C1 segment of cervical spinal cord (tissue), 14 donors: ENCODE measurements around the gene PFKM.

ENCODE experiments used
- DNase-seq, 14 donors: peaks; one replicate each; lab custom pipeline; 2025; lab: John Stamatoyannopoulos, UW

The PFKM gene

DNA sequence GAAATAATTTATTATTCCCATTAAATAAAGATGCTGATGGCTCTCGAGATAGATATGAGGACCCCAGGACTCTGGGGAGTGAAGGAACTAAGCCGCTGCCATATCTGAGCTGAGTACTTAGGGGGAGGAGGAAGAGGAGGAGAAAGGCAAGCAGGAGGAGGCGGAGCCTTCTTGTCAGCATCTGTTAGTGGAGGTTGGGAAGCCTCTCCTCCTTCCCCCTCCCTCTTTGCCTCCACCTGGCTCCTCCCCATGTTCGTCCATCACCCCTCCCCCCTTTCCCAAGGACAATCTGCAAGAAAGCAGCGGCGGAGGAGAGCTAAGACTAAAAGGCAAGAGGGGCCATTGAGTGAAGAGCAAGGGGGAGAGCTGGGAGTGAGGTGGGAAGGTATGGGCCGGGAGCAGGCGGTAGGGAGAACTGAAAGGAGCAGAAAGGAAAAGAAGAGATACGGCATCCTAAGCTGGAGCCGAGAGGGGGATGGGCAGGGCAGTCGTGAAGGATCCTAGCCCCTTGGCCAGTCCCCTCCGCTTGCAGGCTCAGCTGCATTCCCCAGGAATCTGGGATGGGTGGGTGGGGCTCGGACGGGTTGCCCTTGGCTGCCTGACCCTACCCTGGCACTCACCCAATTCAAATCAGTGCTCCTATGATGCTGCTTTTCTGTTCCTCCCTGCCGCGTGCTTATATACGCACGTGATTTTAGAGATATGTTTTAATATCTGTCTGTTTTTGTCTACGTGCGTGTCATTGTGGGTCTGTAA is at the start of gene PFKM:
TSS of gene PFKM (plus strand) at position 287 of the 756 bp plus-strand sequence. CDS start 3,411 bp downstream, outside the sequence.
- peak; percentile 3 to 96 (median 44) for DNase-seq

DNA sequence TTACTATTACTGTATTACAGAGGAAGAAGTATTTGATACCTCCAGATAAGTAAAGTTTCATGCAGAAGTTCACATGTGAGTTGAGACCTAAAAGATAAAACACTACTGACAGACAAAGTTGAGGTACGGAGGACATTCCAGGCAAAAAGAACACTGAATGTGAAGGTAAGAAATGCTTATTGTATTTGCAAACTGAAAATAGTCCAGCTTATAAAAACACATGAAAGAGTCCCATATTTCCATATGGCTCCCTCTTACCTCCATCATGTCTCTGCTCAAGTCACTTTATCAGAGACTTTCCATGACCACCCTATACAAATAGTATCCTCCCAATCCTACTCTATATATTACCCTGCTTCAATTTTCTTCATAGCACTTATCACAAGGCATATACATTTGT is 49.1 kb upstream of the PFKM start:
- DNase-seq: no peak

DNA sequence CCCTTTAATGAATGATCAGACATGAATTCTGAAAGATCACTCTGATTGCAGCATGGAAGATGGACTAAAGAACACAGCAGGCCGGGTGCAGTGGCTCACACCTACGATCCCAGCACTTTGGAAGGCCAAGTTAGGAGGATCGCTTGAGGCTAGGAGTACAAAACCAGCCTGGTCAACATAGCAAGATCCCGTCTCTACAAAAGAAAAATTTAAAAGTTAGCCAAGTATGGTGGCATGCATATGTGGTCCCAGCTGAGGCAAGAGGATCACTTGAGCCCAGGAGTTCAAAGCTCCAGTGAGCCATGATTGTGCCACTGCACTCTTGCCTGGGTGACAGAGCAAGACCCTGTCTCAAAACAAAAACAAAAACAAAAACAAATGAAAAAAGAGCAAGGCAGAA is 48.4 kb upstream of the PFKM start:
- no peak for DNase-seq

DNA sequence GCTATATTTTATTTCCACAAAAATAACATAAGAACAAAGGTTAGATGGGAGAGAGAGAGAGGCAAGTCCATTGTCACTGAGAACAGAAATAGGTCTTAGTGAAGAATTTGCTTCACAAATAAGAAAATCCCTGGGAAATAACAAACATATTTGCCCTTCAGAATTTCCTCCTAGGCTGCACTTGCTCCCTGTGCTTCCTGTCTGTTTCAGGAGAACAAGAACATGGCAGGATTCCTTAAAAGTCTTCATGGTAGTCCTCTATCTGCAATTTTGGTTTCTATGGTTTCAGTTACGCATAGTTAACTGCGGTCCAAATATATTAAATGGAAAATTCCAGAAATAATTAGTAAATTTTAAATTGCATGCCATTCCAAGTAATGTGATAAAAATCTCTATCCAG is 47.4 kb upstream of the PFKM start:
- DNase-seq: no peak

DNA sequence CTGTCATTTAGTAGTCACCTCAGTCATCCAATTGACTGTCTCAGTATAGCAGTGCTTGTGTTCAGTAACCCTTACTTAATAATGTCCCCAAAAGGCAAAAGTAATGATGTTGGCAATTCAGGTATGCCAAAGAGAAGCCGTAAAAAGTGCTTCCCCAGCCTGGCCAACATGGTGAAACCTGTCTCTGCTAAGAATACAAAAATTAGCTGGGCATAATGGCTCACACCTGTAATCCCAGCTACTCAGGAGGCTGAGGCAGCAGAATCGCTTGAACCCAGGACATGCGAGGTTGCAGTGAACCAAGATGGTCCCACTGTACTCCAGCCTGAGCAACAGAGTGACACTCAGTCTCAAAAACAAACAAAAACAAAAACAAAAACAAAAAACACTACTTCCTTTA is 46.9 kb upstream of the PFKM start:
- DNase-seq: no peak

DNA sequence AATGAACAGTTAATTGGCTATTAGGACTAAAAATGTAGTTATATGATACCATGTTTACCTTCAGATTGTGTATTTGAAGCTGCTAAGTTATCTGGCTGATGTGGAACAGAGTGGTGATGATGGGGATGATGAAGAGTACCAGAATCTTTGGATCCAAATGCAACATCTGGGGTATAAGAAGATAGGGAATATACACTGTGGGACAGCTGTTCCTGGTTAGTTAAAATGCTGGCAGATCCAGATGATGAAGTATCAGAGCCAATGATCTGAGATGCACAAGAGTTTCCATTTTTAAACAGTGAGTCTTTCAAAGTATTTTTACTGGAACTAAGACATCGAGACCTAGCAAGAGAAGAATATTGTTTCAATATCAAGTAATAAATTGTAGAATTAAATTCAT is 44.9 kb upstream of the PFKM start:
- no peak for DNase-seq

DNA sequence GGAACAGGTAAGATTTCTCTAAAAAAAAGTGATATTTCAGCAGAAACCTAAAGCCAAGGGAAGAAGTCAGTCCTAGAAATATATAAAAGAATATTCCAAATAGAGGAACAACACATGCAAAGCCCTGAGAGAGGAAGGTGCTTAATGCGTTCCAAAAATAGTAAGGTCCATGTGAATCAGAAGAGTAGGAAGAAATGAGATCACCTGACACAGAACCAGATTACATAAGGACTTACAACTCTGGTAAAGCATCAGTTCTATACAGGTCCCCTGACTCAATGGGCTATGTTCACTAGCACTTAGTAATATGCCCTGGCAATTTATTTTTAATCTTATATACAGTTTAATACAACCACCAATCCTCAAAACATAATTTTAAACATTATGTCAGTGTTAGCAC is 43.3 kb upstream of the PFKM start:
- DNase-seq: no peak

DNA sequence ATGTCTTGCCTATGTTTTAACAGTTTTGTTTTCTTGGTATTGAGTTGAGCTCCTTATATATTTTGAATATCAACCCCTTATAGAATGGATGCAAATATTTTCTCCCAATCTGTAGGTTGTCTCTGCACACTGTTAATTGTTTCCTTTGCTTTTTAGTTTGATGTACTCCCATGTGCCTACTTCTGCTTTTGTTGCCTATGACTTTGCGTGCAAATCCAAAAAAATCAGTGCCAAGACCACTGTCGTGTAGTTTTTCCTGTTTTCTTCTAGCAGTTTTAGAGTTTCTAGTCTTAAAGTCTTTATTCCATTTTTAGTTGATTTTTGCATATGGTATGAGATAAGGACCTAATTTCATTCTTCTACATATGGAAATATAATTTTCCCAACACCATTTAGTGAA is 42.1 kb upstream of the PFKM start:
- DNase-seq: no peak

DNA sequence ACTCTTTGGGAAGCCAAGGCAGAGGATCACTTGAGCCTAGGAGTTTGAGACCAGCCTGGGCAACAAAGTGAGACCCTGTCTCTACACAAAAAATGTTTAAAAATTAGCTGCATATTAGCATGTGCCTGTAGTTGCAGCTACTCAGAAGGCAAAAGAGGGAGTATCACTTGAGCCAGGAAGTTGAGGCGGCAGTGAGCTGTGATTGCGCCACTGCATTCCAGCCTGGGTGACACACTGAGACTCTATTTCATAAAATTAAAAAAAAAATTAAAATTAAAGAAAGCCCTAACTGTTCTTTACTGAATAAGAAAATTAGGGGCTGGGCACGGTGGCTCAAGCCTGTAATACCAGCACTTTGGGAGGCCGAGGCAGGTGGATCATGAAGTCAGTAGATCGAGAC is 40.3 kb upstream of the PFKM start:
- DNase-seq: no peak

DNA sequence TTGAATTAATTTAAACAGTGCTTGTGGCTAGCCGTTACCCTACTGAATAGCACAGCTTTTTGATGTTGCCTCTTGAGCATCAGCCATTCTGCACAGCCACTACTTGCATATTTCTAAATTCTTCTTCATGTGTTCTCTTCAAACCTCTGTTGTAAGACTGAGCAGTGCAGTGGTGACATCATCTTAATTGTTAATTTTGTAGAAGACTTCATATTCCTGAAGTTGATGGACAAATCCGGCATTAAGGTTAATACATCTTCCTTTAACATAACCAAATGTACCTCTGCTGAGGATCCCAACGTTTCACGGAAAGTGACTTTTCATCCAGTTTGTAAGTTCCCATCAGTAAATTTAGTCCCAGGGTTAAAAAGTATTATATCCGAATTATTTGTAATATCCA is 38.9 kb upstream of the PFKM start:
- no peak for DNase-seq

DNA sequence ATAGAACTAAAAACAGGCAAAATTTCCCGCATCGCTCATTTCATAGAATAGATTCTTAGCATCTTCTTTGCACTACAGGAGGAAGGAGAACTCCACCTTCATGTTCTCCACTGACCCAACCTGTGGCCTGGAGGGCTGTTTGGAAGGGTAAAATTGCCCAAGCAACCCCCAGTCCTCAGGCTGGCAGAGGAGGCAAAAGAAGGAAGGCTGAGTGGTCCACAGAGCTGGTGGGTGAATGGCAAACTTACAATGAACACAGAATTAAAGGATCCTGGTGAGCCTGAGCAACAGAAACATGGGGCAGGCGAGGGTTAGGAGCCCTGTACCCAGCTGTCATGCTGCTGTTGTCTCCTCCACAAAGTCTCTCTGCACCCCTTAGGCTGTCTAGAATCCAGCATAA is 38.3 kb upstream of the PFKM start:
- no peak for DNase-seq

DNA sequence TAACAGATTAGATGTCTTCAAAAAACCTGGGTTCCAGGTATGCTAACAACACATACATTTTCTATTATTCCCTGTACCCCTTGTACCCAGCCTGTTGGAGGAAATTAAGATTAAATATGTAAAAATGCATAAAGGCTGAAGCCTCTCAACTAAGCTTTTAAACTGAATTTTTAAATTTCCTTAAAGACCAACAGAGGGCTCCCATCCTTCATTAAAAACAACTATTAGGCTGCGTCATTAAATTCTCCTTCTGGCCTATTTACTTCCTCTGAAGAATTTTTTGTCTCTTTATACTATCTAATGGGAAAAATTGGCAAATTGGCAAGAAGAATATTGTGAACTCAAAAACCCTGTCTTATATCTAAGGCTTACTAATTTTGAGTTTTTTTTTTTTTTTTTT is 35.1 kb upstream of the PFKM start:
- DNase-seq: no peak

DNA sequence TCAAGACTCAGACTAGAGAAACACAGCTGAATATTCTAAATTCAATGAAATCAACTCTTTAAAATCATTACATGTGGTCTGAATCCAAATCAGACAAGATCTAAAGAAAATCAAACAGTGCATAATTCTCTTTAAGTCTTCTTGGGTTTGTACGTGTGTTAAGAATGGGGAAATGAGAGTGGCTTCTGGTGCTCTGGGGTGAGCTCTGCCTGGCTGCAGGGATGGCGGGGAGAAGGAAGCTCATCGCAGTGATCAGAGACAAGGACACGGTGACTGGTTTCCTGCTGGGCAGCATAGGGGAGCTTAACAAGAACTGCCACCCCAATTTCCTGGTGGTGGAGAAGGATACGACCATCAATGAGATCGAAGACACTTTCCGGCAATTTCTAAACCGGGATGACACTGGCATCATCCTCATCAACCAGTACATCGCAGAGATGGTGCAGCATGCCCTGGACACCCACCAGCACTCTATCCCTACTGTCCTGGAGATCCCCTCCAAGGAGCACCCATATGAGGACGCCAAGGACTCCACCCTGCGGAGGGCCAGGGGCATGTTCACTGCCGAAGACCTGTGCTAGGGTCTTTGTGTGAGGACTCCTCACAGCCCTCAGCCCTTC is 34.2 kb upstream of the PFKM start:
- no peak for DNase-seq

DNA sequence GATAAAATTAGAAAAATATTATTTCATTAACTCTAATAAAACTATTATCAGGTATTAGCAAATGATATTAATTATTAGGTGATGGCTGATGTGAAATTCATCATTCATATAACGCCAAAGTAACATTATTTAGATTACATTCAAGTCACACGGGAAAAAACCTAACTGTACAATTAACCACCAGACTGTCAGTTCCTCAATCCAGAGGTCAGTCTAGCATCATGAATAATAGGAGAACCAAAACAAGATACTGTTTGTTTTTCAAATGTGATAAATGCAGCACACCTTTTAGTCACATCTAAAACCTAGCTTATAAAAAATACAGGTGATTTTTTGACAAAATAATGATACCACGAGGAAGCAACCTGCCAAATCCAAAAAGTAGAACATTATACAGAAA is 32.8 kb upstream of the PFKM start:
- no peak for DNase-seq

DNA sequence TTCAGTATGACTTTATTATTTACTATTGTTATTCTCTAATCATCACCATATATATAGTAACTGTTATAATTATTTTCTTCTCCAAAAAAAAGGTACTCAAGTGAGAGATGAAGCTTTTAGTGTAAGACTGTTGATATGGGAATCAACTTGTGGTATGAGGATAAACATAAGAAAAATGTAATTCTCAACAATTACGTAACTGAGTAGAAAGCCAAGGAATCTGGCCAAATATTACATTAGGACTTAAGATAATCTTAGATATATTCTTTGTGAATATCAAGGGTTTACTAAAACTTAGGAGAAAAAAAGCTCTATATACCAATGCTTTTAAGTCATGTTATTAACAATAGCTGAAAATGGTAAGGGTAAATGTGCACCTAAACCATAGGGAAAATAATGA is 26.6 kb upstream of the PFKM start:
- DNase-seq: no peak

DNA sequence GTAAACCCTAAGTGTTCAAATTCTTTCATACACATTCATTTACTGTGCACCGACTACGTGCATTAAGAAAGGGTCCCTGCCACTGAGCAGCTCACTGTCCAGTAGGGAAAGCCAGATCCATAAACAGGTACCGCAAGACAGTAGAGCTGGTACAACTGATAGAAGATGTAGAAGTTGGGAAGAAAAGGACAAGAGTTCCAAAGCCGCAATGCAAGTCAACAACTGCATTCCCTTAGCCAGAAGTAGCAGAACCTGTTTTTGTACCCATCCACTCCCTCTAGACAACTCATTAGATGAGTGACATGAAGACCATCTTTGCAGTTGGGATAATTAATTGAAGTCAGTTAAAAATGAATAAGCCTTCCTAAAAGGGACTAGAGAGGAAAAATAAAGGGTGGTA is 14.6 kb upstream of the PFKM start:
- DNase-seq: no peak

DNA sequence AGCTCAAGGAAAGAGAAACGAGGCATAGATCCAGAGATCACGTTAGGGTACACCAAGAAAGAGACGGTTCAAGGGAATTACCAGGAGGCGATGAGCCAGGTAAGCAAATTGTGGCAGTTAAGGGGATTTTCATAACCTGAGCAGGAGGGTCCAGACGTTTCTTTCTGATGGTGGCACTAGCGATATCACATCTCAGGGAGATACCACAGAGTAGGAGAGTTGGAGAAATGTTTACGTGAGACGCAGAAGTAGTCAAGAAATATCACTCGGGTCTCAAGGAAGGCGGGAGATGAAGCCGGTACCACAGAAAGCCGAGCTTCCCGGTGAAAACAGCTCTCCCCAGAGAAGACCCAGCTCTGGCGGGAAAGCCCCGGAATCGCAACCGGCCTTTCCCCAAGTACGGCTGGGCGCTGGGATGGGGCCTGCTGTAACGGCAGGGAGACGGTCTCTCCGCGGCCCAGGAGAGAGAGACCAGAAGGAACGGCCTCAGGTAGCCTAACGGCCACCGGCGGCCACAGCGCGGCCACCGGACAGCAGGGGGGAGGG is 13.8 kb upstream of the PFKM start:
- peak in 1 of 14 donors; percentile 30 for DNase-seq

DNA sequence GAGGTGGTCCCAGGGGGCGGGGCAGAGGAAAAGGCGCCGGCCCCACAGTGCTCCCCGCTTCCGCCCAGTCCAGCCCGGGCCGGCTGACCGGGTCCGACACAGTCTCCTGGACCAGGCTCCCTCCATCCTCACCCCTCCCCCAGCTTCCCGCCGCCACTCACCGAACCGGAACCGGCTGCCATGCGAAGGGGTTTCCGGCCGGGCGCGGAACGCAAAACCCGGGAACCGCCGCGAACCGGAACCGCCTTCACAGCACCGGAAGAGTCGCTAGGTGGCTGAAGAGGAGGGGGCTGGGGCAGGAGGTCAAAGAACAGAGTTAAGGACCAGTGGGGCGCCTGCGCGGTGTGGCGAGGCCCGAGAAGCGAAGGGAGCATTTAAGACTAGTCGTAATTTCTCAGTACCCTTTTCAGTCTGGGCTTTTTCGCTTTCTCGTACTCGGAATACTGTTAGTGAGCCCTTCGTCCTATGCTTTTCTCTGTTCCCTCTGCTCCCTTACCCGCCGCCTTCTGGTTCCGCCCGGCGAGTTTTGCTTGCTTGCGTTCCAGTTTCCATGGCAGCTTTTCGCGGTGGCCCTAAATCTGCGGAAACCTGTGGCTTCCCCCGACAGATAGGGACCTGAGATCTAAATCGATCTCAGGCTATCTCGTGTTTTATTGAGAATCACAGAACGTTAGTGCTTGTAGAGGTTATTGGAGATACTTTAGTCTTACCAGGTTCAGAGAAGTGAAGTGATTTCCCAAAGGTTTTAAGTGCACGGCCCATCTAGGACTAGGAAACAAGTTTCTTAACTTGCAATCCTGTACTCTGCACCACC is 13.1 kb upstream of the PFKM start, which contains the start of gene SENP1:
TSS of gene SENP1 (minus strand) at position 213 of the 814 bp plus-strand sequence. CDS start 4,607 bp downstream, outside the sequence.
- peak; percentile 52 to 95 (median 90) for DNase-seq

DNA sequence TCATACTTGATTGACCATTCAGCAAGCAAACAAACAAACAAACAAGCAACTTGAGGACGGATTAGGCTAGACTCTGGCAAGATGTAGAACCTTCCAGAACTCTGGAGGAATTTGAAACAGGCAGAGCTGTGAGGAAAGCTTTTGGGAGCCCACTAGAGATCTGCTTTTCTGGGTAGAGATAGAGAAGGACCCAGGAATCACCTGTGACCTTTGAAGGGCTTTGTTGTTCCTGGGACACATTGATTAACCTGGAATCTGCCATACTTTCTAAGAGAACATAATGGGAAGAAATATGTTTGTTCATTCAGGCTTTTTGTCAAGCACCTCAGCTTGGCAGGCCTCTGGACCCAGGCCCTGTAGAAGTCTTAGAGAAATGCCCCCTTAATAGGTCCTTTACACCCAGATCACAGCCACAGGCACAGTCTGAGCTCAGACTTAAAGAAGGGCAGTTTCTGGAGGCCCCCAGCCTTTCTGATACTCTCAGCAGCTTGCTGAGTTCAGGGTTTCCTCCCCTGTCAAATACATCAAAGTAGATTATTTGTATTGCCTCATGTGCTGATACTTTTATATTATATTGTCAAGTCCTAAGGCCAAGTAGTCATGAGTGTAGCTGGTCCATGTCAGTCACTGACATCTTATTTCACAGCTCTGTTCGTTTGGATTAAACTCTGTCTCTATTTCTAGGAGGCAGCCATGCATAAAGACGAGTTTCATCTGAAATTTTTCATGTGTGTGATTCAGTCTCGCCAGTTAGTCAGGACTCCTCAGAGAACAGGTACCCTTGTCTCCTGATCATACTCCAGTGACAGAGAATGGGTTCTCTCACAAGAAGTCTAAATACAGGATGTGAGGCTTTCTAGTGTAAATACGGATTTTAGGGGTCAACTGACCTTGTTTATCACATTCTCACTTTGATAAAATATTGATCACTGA is 12.2 kb upstream of the PFKM start:
- DNase-seq: peak in 1 of 14 donors; percentile 3

DNA sequence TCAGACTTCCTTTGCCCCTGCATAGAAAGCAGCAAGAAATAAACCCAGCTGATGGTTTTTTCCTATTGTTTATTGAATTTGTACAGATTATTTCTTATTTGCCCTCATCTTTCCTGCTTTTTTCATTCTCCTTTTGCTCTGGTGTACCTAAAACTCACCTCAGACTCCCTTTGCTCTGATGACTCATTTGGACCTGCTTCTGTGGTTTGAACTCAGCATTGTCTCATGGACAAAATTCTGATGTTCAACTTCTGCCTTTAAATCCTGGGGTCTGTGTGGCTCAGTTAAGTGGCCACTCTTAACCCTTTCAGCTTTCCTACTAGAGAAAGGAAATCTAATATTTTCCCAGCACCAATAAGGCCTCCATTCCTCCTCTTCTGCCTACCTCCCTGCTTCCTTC is 9.7 kb upstream of the PFKM start:
- DNase-seq: no peak

DNA sequence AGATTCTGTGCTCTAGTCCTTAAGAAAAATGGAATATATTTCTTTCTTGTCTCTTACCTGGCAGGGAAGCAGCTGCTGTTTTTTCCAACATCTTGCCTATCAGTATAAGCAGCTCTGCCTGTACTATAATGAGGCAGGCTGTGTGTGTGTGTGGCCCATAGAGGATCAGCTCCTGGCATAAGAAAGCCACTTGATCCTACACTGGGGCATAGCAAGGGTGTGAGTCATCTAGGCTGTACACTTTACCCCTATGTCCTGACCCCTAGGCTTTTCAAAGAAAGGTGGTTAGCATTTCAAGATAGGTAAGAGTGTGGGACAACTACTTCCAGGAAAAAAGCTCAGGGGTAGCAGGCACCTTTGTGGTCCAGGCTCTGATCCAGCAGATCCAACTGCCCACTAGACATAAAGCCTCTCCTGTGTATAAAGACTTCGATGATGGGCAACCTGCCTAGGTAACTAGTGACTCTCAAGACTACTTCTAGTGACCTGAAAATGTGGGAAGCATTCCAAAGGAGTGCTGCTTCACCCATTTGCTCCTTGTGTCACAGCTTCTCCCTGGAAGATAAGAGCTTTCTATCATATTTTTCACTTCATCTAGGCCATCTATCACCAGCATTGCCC is 8.4 kb upstream of the PFKM start:
- no peak for DNase-seq
